Upper lobe of left lung (tissue), 6 donors: ENCODE results near the gene TMEM109. TPM values are rescaled to one million over a fixed set of nuclear protein-coding genes. Genes with fewer than 3 reads are reported as not detected.

Source experiments
- ATAC-seq, 2 donors: fragments of 200-7000 bp; cut with Tn5 transposase; one replicate each; pipeline ENCODE4 v1.9.1; 2022; ENCODE audit warnings: mild to moderate bottlenecking in 2 of 2, moderate library complexity in 2 of 2; ENCODE audit not compliant: low FRiP score in 2 of 2
- DNase-seq, 2 donors: peaks; one replicate each; pipeline ENCODE4 v3.0.0-alpha.2; 2019 to 2020
- H3K27ac ChIP-seq, 4 donors: fragments of 200-600 bp; sonication (generic); one replicate each; pipeline ENCODE4 v1.5.1; 2016 to 2019
- H3K27me3 ChIP-seq, 4 donors: fragments of 200-600 bp; sonication (generic); one replicate each; pipeline ENCODE4 v1.5.1; 2017 to 2019
- H3K36me3 ChIP-seq, 4 donors: fragments of 200-600 bp; sonication (generic); one replicate each; pipeline ENCODE4 v1.5.1; 2016 to 2019
- H3K4me1 ChIP-seq, 4 donors: fragments of 200-600 bp; sonication (generic); one replicate each; pipeline ENCODE4 v1.5.1; 2018 to 2019
- H3K4me3 ChIP-seq, 4 donors: fragments of 200-600 bp; sonication (generic); one replicate each; pipeline ENCODE4 v1.5.1; 2017 to 2019; ENCODE audit warnings: mild to moderate bottlenecking in 2 of 4, moderate library complexity in 1 of 4
- H3K9me3 ChIP-seq, 4 donors: fragments of 200-600 bp; sonication (generic); one replicate each; pipeline ENCODE4 v1.5.1; 2018 to 2019
- EP300 ChIP-seq, 4 donors: sonication (generic); formaldehyde crosslinking; IDR thresholded peaks; one replicate each; pipeline ENCODE4 v1.5.1; 2017; ENCODE audit warnings: antibody characterized with exemption in 4 of 4, control low read depth in 2 of 4
- POLR2A ChIP-seq, 4 donors: fragments of 450-650 bp; IDR thresholded peaks; one replicate each; pipeline ENCODE4 v1.5.1; 2016 to 2017; ENCODE audit warnings: antibody characterized with exemption in 4 of 4, mild to moderate bottlenecking in 2 of 4
- POLR2AphosphoS5 ChIP-seq, 2 donors: sonication (generic); formaldehyde crosslinking; IDR thresholded peaks; one replicate each; pipeline ENCODE4 v1.5.1; 2017; ENCODE audit warnings: antibody characterized with exemption in 2 of 2
- WGBS, 2 donors: methylation state at CpG; one replicate each; pipeline ENCODE4 v1.1.5; 2017 to 2018; 5-methylcytosine and 5-hydroxymethylcytosine counted together
- total RNA-seq, 6 donors: library from RNA; depleted of rRNA in 4 of 6; stranded (reverse); fragments of >200 nt in 4 of 6; gene quantifications; one replicate each; pipeline versions ENCODE4 v1.1.0 to v1.2.1, GENCODE V29; 2016 to 2021
- TF ChIP-seq, protein P1 (sequence below), 6 experiments: fragments of 450-650 bp in 4 of 6; fragments of 200-600 bp in 2 of 6; sonication (generic) in 2 of 6; IDR thresholded peaks; one replicate each; pipeline ENCODE4 v1.5.1; 2016 to 2019; ENCODE audit warnings: antibody characterized with exemption in 6 of 6
- donor health status: DM: no; HTN: no; CAD: no; lungs with moderate emphysema.
- donor health status: DM: no; HTN: yes; CAD: no; lungs with severe emphysema.

Gene TMEM109
- total RNA-seq, 6 donors from 2014 or later: 27.2 to 153 (median 129) TPM

DNA sequence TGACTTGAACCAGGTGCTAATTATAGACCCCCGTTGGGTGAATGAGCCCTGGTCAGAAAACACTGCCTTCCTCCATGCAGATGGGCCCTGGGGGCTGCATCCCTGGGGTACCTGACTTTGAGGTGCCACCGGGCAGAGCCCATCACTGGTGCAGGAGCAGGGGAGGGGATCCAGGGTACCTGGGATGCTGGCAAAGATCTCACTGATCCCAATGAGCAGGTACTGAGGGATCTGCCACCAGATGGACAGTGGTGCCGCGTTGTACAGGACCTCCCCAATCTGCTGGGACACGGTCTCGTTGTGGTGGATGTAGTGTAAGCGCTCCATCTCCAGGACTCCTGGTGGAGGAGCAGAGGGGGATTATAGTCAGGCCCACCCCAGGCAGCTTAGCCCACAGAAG lies 25.3 kb downstream of the TMEM109 start:
- Histone ChIP-seq H3K36me3 (peaks cover 5 to 71% (median 42%) of the 10 kb centered on the region in 4 donors), H3K27ac (peak overlapping the region in 2 of 4 donors; percentile 40 to 82), H3K27me3 (no peaks in the 10 kb centered on the region), H3K9me3 (no peaks in the 10 kb centered on the region), H3K4me1 (peaks cover 14 to 51% (median 27%) of the 10 kb centered on the region in 4 donors), H3K4me3 (no peak overlapping the region)
- DNase-seq (no peak), ATAC-seq (no peak)
- no peak for TF ChIP-seq EP300 (IDR thresholded peaks at IDR 0.05)
- no peak for TF ChIP-seq POLR2A (IDR thresholded peaks at IDR 0.05)
- TF ChIP-seq POLR2AphosphoS5 (IDR thresholded peaks at IDR 0.05): no peak
- TF ChIP-seq, protein P1, sequence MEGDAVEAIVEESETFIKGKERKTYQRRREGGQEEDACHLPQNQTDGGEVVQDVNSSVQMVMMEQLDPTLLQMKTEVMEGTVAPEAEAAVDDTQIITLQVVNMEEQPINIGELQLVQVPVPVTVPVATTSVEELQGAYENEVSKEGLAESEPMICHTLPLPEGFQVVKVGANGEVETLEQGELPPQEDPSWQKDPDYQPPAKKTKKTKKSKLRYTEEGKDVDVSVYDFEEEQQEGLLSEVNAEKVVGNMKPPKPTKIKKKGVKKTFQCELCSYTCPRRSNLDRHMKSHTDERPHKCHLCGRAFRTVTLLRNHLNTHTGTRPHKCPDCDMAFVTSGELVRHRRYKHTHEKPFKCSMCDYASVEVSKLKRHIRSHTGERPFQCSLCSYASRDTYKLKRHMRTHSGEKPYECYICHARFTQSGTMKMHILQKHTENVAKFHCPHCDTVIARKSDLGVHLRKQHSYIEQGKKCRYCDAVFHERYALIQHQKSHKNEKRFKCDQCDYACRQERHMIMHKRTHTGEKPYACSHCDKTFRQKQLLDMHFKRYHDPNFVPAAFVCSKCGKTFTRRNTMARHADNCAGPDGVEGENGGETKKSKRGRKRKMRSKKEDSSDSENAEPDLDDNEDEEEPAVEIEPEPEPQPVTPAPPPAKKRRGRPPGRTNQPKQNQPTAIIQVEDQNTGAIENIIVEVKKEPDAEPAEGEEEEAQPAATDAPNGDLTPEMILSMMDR (IDR thresholded peaks at IDR 0.05): no peak
- WGBS, 2 donors: 85% methylated on average over 4 of the region's 7 CpGs; no CpG with 5 or more reads in 1 of the 2 donors

- TF ChIP-seq EP300 (IDR thresholded peaks at IDR 0.05) (no peak), POLR2A (IDR thresholded peaks at IDR 0.05) (no peak), POLR2AphosphoS5 (IDR thresholded peaks at IDR 0.05) (no peak)
- TF ChIP-seq, protein P1 (IDR thresholded peaks at IDR 0.05): no peak
- ATAC-seq (peak in 1 of 2 donors; percentile 12), DNase-seq (no peak)
- peaks cover 5 to 73% (median 42%) of the 10 kb centered on the region in 4 donors for H3K36me3 ChIP-seq
- 44 to 46% methylated on average over 2 of the region's 2 CpGs for WGBS, 2 donors
- H3K27me3 ChIP-seq: no peaks in the 10 kb centered on the region
- H3K4me1 ChIP-seq: peaks cover 14 to 51% (median 27%) of the 10 kb centered on the region in 4 donors
- H3K27ac ChIP-seq: peak overlapping the region in 1 of 4 donors; percentile 40
- H3K9me3 ChIP-seq: no peaks in the 10 kb centered on the region
- H3K4me3 ChIP-seq: no peak overlapping the region
Observed at GRCh38 chr11:60939855-60940254, 25.9 kb downstream of the TMEM109 start.

GRCh38 chr11:60941371-60942119 lies 27.6 kb downstream of the TMEM109 start:
- TF ChIP-seq, protein P1 (IDR thresholded peaks at IDR 0.05): no peak
- TF ChIP-seq POLR2A (IDR thresholded peaks at IDR 0.05): no peak
- H3K36me3 ChIP-seq: peaks cover 5 to 83% (median 44%) of the 10 kb centered on the region in 4 donors

DNA sequence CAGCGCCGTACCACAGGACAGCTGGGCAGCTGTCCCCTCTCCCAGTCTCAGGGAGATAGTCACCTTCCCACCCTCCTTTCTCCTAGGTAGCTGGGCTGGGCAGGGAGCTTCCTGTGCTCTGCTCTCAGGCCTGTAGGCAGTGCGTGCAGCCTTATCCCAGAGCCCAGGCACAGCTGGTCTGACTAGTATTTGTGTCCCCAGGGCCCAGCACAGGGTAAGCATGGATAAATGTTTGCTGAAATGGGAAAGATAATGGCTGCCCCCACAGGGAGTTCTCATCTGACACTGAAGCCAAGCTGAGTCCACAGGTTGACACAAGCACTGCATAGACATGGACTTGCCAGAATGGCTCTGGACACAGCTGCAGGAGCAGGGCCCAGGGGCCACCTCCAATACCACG lies 28.3 kb downstream of the TMEM109 start:
- TF ChIP-seq EP300 (IDR thresholded peaks at IDR 0.05) (no peak), POLR2A (IDR thresholded peaks at IDR 0.05) (no peak), POLR2AphosphoS5 (IDR thresholded peaks at IDR 0.05) (no peak)
- TF ChIP-seq, protein P1 (IDR thresholded peaks at IDR 0.05): no peak
- peaks cover 5 to 80% (median 41%) of the 10 kb centered on the region in 4 donors for H3K36me3 ChIP-seq
- H3K4me1 ChIP-seq: peaks cover 3 to 32% (median 19%) of the 10 kb centered on the region in 4 donors
- no peak overlapping the region for H3K4me3 ChIP-seq
- ATAC-seq (no peak), DNase-seq (no peak)
- H3K9me3 ChIP-seq: no peaks in the 10 kb centered on the region
- peak overlapping the region in 3 of 4 donors; percentile 26 to 57 (median 51) for H3K27ac ChIP-seq
- WGBS, 2 donors: 80 to 92% methylated on average over 2 to 4 of the region's 4 CpGs
- no peaks in the 10 kb centered on the region for H3K27me3 ChIP-seq

More at GRCh38 chr11:60941371-60942119, 27.6 kb downstream of the TMEM109 start:
- H3K27me3 ChIP-seq: no peaks in the 10 kb centered on the region
- ATAC-seq (no peak), DNase-seq (no peak)
- H3K9me3 ChIP-seq: no peaks in the 10 kb centered on the region
- WGBS, 2 donors: 77 to 82% methylated on average over 5 to 6 of the region's 6 CpGs
- H3K4me3 ChIP-seq: no peak overlapping the region
- H3K27ac ChIP-seq: peak overlapping the region in 1 of 4 donors; percentile 51
- H3K4me1 ChIP-seq: peaks cover 7 to 38% (median 22%) of the 10 kb centered on the region in 4 donors
